ENCODE data around the gene RERE.

Gene RERE

DNA sequence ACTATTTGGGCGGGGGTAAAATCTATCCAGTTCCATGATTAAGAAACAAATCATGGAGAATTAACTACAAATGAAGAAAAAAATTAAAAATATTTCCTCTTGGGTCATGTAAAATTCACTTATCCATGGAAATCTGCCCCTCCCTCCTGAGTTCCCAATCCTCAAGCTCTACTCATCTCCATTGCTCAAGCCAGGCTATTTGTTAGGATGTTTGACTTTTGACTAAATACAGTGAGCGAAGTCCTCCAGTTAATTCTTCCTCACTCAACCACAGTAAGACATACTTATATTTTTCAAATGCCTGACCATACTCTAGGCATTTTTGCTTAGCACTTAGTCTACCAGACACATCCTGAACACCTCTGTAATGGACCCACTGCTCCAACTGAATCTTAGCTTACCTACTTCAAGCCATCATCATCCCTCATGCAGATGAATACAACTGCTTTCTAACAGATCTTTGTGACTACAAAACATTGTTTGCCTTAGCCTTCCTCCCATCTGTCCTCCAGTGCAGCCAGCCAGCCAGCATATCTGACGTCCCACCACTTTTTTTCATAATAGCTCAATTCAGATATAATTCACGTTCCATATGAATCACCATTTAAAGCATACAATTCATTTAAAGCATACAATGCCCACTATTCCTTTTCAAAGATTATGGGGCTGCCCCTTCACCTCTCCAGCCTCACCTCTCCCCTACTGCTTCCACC lies 154.2 kb downstream of the RERE start:
- DNase-seq (ENCODE audit: low read depth, low spot score), result no peak
- no peak overlapping the region for H3K4me3 ChIP-seq (ENCODE audit: low read length)

GRCh38 chr1:8662380-8663072 lies 154.9 kb downstream of the RERE start:
- no peak for DNase-seq (ENCODE audit: low read depth, low spot score)
- H3K4me3 ChIP-seq (ENCODE audit: low read length), result no peak overlapping the region

GRCh38 chr1:8661185-8662110 lies 156.0 kb downstream of the RERE start:
- no peak for DNase-seq (ENCODE audit: low read depth, low spot score)
- no peak overlapping the region for H3K4me3 ChIP-seq (ENCODE audit: low read length)

GRCh38 chr1:8660411-8660828 lies 157.0 kb downstream of the RERE start:
- no peak overlapping the region for H3K4me3 ChIP-seq (ENCODE audit: low read length)
- DNase-seq (ENCODE audit: low read depth, low spot score), result no peak

- H3K4me3 ChIP-seq (ENCODE audit: low read length), result no peak overlapping the region
- no peak for DNase-seq (ENCODE audit: low read depth, low spot score)
Observed at GRCh38 chr1:8659593-8659992, 157.8 kb downstream of the RERE start.

DNA sequence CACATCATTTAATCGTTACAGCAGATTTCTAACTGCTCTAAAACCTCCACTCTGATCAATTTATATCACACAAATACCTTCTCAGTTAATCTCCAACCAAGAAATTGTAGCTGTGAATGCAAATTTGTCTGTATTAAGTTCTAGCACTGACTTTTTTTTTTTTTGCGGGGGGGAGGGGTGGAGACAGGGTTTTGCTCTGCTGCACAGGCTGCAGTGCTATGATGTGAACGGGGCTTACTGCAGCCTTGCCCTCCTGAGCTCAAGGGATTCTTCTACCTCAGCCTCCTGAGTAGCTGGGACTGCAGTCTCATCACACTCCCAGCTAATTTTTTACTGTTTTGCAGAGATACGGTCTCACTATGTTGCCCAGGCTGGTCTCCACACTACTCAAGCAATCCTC lies 163.6 kb downstream of the RERE start:
- no peak for DNase-seq (ENCODE audit: low read depth, low spot score)
- no peak overlapping the region for H3K4me3 ChIP-seq (ENCODE audit: low read length)

DNA sequence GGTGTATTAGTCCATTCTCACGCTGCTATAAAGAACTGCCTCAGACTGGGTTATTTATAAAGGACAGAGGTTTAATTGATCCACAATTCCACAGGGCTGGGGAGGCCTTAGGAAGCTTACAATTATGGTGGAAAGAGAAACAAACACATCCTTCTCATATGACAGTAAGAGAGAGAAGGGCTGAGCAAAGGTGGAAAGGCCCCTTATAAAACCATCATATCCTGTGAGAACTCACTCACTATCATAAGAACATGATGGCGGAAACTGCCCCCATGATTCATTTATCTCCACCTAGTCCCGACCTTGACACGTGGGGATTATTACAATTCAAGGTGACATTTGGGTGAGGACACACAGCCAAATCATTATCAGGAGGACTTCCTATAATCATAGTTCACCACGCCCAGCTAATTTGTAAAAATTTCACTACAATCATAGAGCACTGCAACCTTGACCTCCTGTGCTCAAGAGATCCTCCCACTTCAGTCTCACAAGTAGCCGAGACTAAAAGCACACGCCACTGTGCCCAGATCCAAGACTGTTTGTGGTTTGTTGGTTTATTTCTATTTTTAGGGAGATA lies 164.9 kb downstream of the RERE start:
- H3K4me3 ChIP-seq (ENCODE audit: low read length), result no peak overlapping the region
- DNase-seq (ENCODE audit: low read depth, low spot score), result no peak

DNA sequence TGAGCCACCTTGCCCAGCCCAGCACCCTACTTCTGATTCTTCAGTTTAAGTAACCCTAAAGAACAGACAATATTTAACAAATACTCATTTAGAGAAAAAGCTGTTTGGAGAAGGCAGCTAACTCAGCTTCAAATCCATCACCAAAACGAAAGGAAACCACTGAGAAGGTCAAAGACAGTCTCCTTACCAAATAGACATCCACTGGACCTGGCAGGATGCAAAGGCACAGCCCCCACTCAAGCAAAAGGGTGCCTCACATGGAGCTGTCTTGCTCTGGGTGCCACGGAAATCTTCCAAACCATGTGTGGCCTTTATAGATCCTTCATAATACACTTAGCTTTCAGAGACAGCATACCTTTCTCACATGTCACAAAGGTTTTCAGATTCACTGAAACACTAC lies 165.5 kb downstream of the RERE start:
- no peak overlapping the region for H3K4me3 ChIP-seq (ENCODE audit: low read length)
- DNase-seq (ENCODE audit: low read depth, low spot score), result no peak

DNA sequence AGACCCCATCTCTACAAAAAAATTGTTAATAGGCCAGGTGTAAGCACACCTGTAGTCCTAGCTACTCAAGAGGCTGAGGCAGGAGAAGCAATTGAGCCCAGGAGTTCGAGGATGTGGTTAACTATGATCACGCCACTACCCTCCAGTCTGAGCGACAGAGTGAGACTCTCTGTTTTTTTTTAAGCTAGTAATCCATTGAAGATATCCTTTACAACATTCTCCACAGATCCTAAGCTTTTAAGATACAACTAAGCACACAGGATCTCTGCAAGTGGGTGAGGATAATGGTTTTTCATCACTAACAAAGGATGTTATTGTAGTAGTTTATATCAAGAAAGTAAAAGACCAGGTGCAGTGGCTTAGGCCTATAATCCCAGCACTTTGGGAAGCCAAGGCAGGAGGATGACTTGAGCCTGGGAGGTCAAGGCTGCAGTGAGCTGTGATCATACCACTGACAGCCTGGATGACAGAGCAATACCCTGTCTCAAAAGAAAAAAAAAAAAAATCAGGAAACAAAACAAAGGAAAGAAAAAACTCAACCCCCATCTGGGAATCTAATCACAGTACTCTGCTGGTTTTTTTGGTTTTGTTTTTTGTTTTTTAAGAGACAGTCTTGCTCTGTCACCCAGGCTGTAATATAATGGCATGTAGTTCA lies 166.1 kb downstream of the RERE start:
- DNase-seq (ENCODE audit: low read depth, low spot score), result peak; percentile 60
- H3K4me3 ChIP-seq (ENCODE audit: low read length), result no peak overlapping the region

DNA sequence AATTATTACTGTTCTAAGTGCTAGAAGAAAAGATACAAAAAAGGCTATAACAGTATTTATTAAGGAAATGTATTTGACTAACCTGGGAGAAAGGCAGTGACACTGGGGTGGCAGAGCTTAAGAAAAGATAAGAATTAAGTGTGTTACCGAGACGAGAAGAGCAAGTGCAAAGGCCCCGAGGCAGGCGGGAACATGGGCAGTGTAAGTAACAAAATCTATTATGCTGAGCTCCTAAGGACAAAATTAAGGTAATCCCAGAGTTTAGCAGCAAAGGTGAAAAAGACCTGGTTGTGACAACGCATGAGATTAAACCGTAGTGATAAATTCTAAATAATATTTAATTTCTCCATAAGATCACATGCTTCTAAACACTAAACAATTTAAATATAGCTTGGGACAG lies 167.6 kb downstream of the RERE start:
- H3K4me3 ChIP-seq (ENCODE audit: low read length), result no peak overlapping the region
- no peak for DNase-seq (ENCODE audit: low read depth, low spot score)

GRCh38 chr1:8649027-8649426 lies 168.4 kb downstream of the RERE start:
- H3K4me3 ChIP-seq (ENCODE audit: low read length), result no peak overlapping the region
- DNase-seq (ENCODE audit: low read depth, low spot score), result no peak

DNA sequence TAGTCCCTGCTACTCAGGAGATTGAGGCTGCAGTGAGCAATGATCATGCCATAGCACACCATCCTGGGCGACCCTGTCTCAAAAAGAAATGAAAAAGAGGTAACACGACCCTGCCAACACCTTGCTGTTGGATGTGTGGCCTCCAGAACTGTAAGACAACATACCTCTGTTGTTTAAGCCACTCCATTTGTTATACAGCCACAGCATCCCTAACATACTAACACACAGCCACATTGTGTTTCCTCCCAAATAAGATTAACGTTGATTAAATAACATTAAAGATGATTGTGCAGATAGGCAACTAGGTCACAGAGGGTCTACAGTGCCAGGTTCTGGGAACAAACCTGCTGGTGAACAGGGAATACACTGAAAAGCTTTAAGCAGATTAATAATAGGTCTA lies 170.4 kb downstream of the RERE start:
- H3K4me3 ChIP-seq (ENCODE audit: low read length), result no peak overlapping the region
- DNase-seq (ENCODE audit: low read depth, low spot score), result no peak

- no peak overlapping the region for H3K4me3 ChIP-seq (ENCODE audit: low read length)
- DNase-seq (ENCODE audit: low read depth, low spot score), result no peak
Observed at GRCh38 chr1:8646189-8646588, 171.3 kb downstream of the RERE start.

- no peak overlapping the region for H3K4me3 ChIP-seq (ENCODE audit: low read length)
- no peak for DNase-seq (ENCODE audit: low read depth, low spot score)
Observed at GRCh38 chr1:8643542-8644536, 173.6 kb downstream of the RERE start.

DNA sequence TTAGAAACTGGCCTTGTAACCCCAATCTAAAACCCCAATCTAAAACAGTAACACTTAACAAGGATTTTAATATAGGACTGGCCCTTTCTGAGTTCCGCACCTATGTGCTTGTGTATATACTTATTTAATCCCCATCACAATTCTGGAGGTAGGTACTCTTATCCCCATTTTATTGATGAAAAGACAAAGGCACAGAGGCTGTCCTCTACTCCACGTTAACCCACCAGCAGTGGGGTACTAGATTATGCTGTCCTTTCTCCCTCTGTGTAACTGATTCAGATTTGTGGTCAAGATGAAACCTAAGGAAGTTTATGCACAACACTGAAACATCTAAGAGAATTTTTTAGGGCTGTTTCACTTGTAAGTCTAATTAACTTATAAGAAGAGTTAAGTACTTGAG lies 175.3 kb downstream of the RERE start:
- no peak overlapping the region for H3K4me3 ChIP-seq (ENCODE audit: low read length)

DNA sequence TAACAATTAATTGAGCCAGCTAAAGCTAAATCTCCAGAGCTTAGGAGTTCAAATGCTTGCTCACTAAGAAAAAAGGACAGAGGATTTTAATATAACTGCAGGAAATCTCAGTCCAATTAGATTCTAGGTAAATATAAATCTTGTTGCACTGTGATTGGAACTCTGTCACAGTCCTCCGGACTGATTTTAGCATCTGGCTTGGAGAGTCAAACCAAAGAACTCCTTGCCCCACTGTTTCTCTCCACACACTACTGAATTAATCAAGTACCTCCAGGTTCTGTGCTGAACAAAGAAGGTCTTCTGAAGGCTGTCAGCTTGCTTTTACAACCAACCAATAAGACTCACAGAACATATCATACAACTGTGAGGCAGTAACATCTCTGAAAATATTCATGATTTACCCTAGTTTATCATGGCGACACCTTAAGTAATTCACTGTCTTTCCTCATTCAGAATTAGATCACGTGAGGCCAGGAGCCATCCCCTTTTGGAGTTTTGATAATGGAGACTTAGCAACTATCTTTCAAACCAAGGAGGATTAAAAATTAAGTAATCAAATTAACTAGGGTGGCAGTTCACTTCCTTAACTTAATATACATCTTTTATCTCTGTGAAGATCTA lies 176.0 kb downstream of the RERE start:
- DNase-seq (ENCODE audit: low read depth, low spot score), result no peak
- no peak overlapping the region for H3K4me3 ChIP-seq (ENCODE audit: low read length)

More for the DNA sequence above, 175.3 kb downstream of the RERE start:
- no peak for DNase-seq (ENCODE audit: low read depth, low spot score)

GRCh38 chr1:8640950-8641349 lies 176.5 kb downstream of the RERE start:
- H3K4me3 ChIP-seq (ENCODE audit: low read length), result no peak overlapping the region
- no peak for DNase-seq (ENCODE audit: low read depth, low spot score)

DNA sequence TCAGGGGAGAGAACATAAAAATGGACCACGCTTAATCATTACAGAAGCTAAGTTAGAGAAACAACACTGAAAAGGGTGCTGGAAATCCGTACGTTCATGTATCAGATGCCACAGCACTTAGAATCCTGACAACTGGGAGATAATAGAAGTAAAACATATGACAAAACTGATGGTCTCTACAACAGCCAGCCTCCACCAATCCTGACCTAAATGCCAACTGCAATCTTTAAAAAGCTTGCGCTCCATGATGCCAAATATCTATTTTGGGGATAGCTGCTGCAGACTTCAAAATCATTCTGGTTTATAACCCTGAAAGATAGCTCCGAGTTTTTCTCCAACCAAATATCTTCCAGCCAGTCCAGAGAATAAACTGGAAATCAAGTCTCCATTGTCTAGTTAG lies 178.3 kb downstream of the RERE start:
- DNase-seq (ENCODE audit: low read depth, low spot score), result no peak
- H3K4me3 ChIP-seq (ENCODE audit: low read length), result no peak overlapping the region
